HL-60 (cell line): ENCODE data around the gene MARVELD3.
"Not testable (repeated sequence)": the region's sequence is repeated elsewhere in the genome, so short reads cannot be mapped to it uniquely, and the experiment has no call there.

ENCODE experiments used
- DNase-seq, 2 experiments: peaks; one replicate each; pipeline ENCODE4 v3.0.0-alpha.2; 2010 to 2020; ENCODE audit warnings: low read depth in 1 of 2, low spot score in 1 of 2
- H3K27ac ChIP-seq: fragments of 250-450 bp; sonication (Bioruptor Pico); replicated peaks from 2 replicates; pipeline ENCODE4 v1.5.1; 2020; ENCODE audit warnings: mild to moderate bottlenecking, moderate library complexity
- H3K27me3 ChIP-seq: fragments of 250-450 bp; sonication (Bioruptor Pico); 2 replicates; pipeline ENCODE4 v1.5.1; 2021; ENCODE audit warnings: mild to moderate bottlenecking, moderate library complexity; ENCODE audit not compliant: insufficient read depth, poor library complexity, severe bottlenecking
- H3K4me3 ChIP-seq: replicated peaks from 2 replicates; pipeline ENCODE4 v1.5.1; 2011; ENCODE audit warnings: mild to moderate bottlenecking, control low read depth, low read length; ENCODE audit not compliant: insufficient read depth
- CTCF ChIP-seq: IDR thresholded peaks from one replicate; pipeline ENCODE4 v1.5.1; 2011; ENCODE audit warnings: low read length, control low read depth, inconsistent platforms; ENCODE audit not compliant: insufficient read depth
- GABPA ChIP-seq: IDR thresholded peaks from 2 replicates; pipeline ENCODE4 v1.6.1; 2012; ENCODE audit warnings: low read depth
- POLR2AphosphoS5 ChIP-seq: IDR thresholded peaks from 2 replicates; pipeline ENCODE4 v1.6.1; 2012; ENCODE audit warnings: low read depth
- SPI1 ChIP-seq: IDR thresholded peaks from 2 replicates; pipeline ENCODE4 v1.6.1; 2012; ENCODE audit warnings: low read depth, mild to moderate bottlenecking, borderline replicate concordance
- TF ChIP-seq, protein P1 (sequence below): IDR thresholded peaks from 2 replicates; pipeline ENCODE4 v1.6.1; 2012; ENCODE audit warnings: low read depth; ENCODE audit not compliant: insufficient replicate concordance

MARVELD3 gene

GRCh38 chr16:71675380-71675779 lies 49.4 kb downstream of the MARVELD3 start:
- no peak for DNase-seq
- no peak for TF ChIP-seq SPI1
- TF ChIP-seq GABPA = no peak
- no peak for TF ChIP-seq POLR2AphosphoS5
- TF ChIP-seq, protein P1, sequence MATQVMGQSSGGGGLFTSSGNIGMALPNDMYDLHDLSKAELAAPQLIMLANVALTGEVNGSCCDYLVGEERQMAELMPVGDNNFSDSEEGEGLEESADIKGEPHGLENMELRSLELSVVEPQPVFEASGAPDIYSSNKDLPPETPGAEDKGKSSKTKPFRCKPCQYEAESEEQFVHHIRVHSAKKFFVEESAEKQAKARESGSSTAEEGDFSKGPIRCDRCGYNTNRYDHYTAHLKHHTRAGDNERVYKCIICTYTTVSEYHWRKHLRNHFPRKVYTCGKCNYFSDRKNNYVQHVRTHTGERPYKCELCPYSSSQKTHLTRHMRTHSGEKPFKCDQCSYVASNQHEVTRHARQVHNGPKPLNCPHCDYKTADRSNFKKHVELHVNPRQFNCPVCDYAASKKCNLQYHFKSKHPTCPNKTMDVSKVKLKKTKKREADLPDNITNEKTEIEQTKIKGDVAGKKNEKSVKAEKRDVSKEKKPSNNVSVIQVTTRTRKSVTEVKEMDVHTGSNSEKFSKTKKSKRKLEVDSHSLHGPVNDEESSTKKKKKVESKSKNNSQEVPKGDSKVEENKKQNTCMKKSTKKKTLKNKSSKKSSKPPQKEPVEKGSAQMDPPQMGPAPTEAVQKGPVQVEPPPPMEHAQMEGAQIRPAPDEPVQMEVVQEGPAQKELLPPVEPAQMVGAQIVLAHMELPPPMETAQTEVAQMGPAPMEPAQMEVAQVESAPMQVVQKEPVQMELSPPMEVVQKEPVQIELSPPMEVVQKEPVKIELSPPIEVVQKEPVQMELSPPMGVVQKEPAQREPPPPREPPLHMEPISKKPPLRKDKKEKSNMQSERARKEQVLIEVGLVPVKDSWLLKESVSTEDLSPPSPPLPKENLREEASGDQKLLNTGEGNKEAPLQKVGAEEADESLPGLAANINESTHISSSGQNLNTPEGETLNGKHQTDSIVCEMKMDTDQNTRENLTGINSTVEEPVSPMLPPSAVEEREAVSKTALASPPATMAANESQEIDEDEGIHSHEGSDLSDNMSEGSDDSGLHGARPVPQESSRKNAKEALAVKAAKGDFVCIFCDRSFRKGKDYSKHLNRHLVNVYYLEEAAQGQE = no peak
- TF ChIP-seq CTCF = no peak
- no peak overlapping the region for H3K4me3 ChIP-seq
- H3K27ac ChIP-seq = no peak overlapping the region
- H3K27me3 ChIP-seq = no peaks in the 10 kb centered on the region

- Histone ChIP-seq H3K4me3 (no peak overlapping the region), H3K27me3 (no peaks in the 10 kb centered on the region), H3K27ac (no peak overlapping the region)
- no peak for TF ChIP-seq SPI1
- no peak for DNase-seq
These were observed 50.3 kb downstream of the MARVELD3 start for GRCh38 chr16:71676236-71676635.

GRCh38 chr16:71681360-71681759 lies 55.4 kb downstream of the MARVELD3 start:
- TF ChIP-seq POLR2AphosphoS5 (no peak), GABPA (no peak), CTCF (no peak), SPI1 (no peak)
- TF ChIP-seq, protein P1 = no peak
- Histone ChIP-seq H3K27me3 (no peaks in the 10 kb centered on the region), H3K4me3 (no peak overlapping the region), H3K27ac (no peak overlapping the region)
- DNase-seq = no peak

DNA sequence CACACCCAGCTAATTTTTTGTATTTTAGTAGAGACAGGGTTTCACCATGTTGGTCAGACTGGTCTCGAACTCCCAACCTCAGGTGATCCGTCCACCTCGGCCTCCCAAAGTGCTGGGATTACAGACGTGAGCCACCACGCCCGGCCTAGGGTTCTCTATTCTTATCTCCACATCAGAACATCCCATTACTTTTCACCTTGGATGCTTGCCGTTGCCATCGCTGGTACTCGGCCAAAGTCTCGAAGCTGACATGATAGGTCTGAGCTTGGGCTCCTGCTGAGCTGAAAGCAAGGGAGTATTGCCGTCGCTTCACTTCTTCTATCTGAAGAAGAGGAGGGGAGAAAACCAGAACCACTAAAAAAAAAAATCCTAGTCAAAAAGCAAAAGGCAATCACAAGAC lies 58.3 kb downstream of the MARVELD3 start:
- not testable (repeated sequence) for H3K27ac ChIP-seq, H3K27me3 ChIP-seq, H3K4me3 ChIP-seq, DNase-seq
